K562 (cell line): ENCODE results near the gene ERRFI1. TPM values are rescaled to one million over a fixed set of nuclear protein-coding genes. Genes with fewer than 3 reads are reported as not detected.

Source experiments
- ATAC-seq: fragments of 200-7000 bp; cut with Tn5 transposase; 3 replicates; pipeline ENCODE4 v1.9.1; 2020; ENCODE audit warnings: moderate library complexity
- BruUV-seq: library from RNA; stranded (reverse); fragments of 400-500 nt; replicated peaks from 2 replicates; lab custom pipeline; 2021; lab: Mats Ljungman, UMichigan
- CTCF ChIA-PET: fragments of 300-600 bp; formaldehyde crosslinking; extraction: SDS; loops from one replicate; lab custom pipeline; 2021; ENCODE audit warnings: low intra/inter-chr PET ratio; lab: Yijun Ruan, JAX
- POLR2A ChIA-PET: fragments of 300-600, 350-650 bp; sonication (Branson Sonifier 250); formaldehyde crosslinking; extraction: SDS; loops from one replicate; lab custom pipeline; 2021; ENCODE audit warnings: antibody characterized with exemption, inconsistent platforms; lab: Yijun Ruan, JAX
- DNase-seq, 4 experiments: peaks; one replicate each; pipeline versions ENCODE4 v3.0.0 to v3.0.0-alpha.2; 2011 to 2018; ENCODE audit warnings: low spot score in 3 of 4, mixed read lengths in 3 of 4; ENCODE audit errors: extremely low read depth in 1 of 4
- FAIRE-seq: peaks from 2 replicates; lab custom pipeline; 2011; peaks lifted over from hg19 to GRCh38; lab: Jason Lieb, UNC
- H2AFZ ChIP-seq: 2 replicates; pipeline ENCODE4 v1.6.0; 2011; ENCODE audit warnings: low read depth, low read length, control low read depth, inconsistent platforms
- H3K27ac ChIP-seq: fragments of 200-600 bp; 3 replicates; pipeline ENCODE4 v1.8.0; 2011; ENCODE audit warnings: low read depth, mild to moderate bottlenecking, control low read depth, inconsistent platforms, low read length, moderate library complexity, mixed read lengths; ENCODE audit errors: extremely low read depth
- H3K27me3 ChIP-seq, 2 experiments: fragments of 300-600 bp in 1 of 2; 2 replicates in 1 of 2; 3 replicates in 1 of 2; pipeline versions ENCODE4 v1.6.0 to v1.8.0; 2011; ENCODE audit warnings: inconsistent platforms in 2 of 2, low read length in 2 of 2, mild to moderate bottlenecking in 1 of 2, mixed read lengths in 1 of 2, moderate library complexity in 1 of 2; ENCODE audit not compliant: control insufficient read depth in 2 of 2, insufficient read depth in 2 of 2
- H3K36me3 ChIP-seq: fragments of 300-600 bp; 3 replicates; pipeline ENCODE4 v1.8.0; 2011; ENCODE audit warnings: mild to moderate bottlenecking, low read length, inconsistent platforms; ENCODE audit not compliant: control insufficient read depth, insufficient read depth
- H3K4me1 ChIP-seq, 2 experiments: fragments of 200-600 bp in 1 of 2; replicated peaks in 1 of 2; 2 replicates in 1 of 2; 3 replicates in 1 of 2; pipeline versions ENCODE4 v1.5.1 to v1.8.0; 2011; ENCODE audit warnings: inconsistent platforms in 2 of 2, low read length in 2 of 2, mild to moderate bottlenecking in 1 of 2, mixed read lengths in 1 of 2, moderate library complexity in 1 of 2; ENCODE audit not compliant: control insufficient read depth in 2 of 2, insufficient read depth in 2 of 2
- H3K4me2 ChIP-seq: 2 replicates; pipeline ENCODE4 v1.6.1; 2011; ENCODE audit warnings: low read length, control low read depth, inconsistent platforms, mixed read lengths; ENCODE audit not compliant: insufficient read depth
- H3K4me3 ChIP-seq: fragments of 200-600 bp; sonication (generic), shearing (Covaris generic); 2 replicates; pipeline ENCODE4 v1.5.1; 2016; ENCODE audit warnings: control low read depth, inconsistent platforms
- H3K79me2 ChIP-seq: fragments of 200-600 bp; 3 replicates; pipeline ENCODE4 v1.8.0; 2011; ENCODE audit warnings: low read length, inconsistent platforms; ENCODE audit not compliant: control insufficient read depth, insufficient read depth
- H3K9ac ChIP-seq, 2 experiments: 2 replicates each; pipeline versions ENCODE4 v1.6.0 to v1.6.1; 2011; ENCODE audit warnings: low read depth in 2 of 2, low read length in 2 of 2, control low read depth in 1 of 2, inconsistent platforms in 1 of 2, mild to moderate bottlenecking in 1 of 2, mixed read lengths in 1 of 2; ENCODE audit not compliant: insufficient read depth in 1 of 2
- H3K9me1 ChIP-seq: one replicate; pipeline ENCODE4 v1.6.0; 2011; ENCODE audit warnings: inconsistent platforms, mild to moderate bottlenecking, low read length, moderate library complexity; ENCODE audit not compliant: control insufficient read depth, insufficient read depth
- H3K9me3 ChIP-seq: replicated peaks from 2 replicates; pipeline ENCODE4 v1.5.1; 2011; ENCODE audit warnings: low read depth, low read length, inconsistent platforms; ENCODE audit not compliant: control insufficient read depth, insufficient read depth
- H4K20me1 ChIP-seq: replicated peaks from 2 replicates; pipeline ENCODE4 v1.6.1; 2011; ENCODE audit warnings: low read length, inconsistent platforms, mixed read lengths; ENCODE audit not compliant: control insufficient read depth, insufficient read depth
- CBFA2T2 ChIP-seq: fragments of 450-650 bp; conservative IDR thresholded peaks from 2 replicates; pipeline ENCODE4 v1.6.1; 2017; ENCODE audit warnings: mild to moderate bottlenecking
- ELF4 ChIP-seq: fragments of 450-650 bp; formaldehyde crosslinking; IDR thresholded peaks from 2 replicates; pipeline ENCODE4 v1.4.0; 2022; ENCODE audit warnings: missing genetic modification characterization
- IFI16 ChIP-seq: fragments of 250-450 bp; sonication (Bioruptor Pico); IDR thresholded peaks from 2 replicates; pipeline ENCODE4 v2.1.2; 2022; ENCODE audit warnings: mild to moderate bottlenecking, inconsistent platforms
- SPI1 ChIP-seq: IDR thresholded peaks from 2 replicates; pipeline ENCODE4 v1.6.1; 2011; ENCODE audit warnings: low read depth, low read length, control low read depth, borderline replicate concordance
- SRF ChIP-seq, 2 experiments: fragments of 250-450, 450-650 bp in 1 of 2; sonication (Bioruptor Pico) in 1 of 2; sonication (generic) in 1 of 2; formaldehyde crosslinking; IDR thresholded peaks; 2 replicates each; pipeline versions ENCODE4 v1.5.0 to v1.5.1; 2020 to 2022; ENCODE audit warnings: mild to moderate bottlenecking in 1 of 2, missing genetic modification reagents in 1 of 2
- TRIM28 ChIP-seq: fragments of 450-650 bp; IDR thresholded peaks from 2 replicates; pipeline ENCODE4 v1.6.1; 2017
- ZBTB7A ChIP-seq: IDR thresholded peaks from 2 replicates; pipeline ENCODE4 v1.6.1; 2011; ENCODE audit warnings: low read depth, mild to moderate bottlenecking, low read length, moderate library complexity, borderline replicate concordance; ENCODE audit not compliant: control insufficient read depth
- ZNF133 ChIP-seq: fragments of 250-450 bp; sonication (Bioruptor Pico); IDR thresholded peaks from 2 replicates; pipeline ENCODE4 v1.4.0; 2020; ENCODE audit warnings: mild to moderate bottlenecking
- ZNF282 ChIP-seq: sonication (generic); formaldehyde crosslinking; IDR thresholded peaks from 2 replicates; pipeline ENCODE4 v1.8.1; 2023; ENCODE audit warnings: missing genetic modification reagents
- ZNF354B ChIP-seq: fragments of 250-450 bp; sonication (Bioruptor Pico); IDR thresholded peaks from 2 replicates; pipeline ENCODE4 v1.4.0; 2020
- ZNF41 ChIP-seq: fragments of 250-450 bp; sonication (Bioruptor Pico); conservative IDR thresholded peaks from 2 replicates; pipeline ENCODE4 v1.4.0; 2020; ENCODE audit warnings: mild to moderate bottlenecking
- WGBS: fragments of 100-300 bp; shearing (Covaris generic); methylation state at CpG from one replicate; pipeline ENCODE4 v1.1.6; 2016; ENCODE audit warnings: low coverage, mixed read lengths; ENCODE audit not compliant: insufficient coverage; ENCODE audit errors: missing lambda C conversion rate; 5-methylcytosine and 5-hydroxymethylcytosine counted together
- in situ Hi-C: fragments of 300-500 bp; cut with MboI; formaldehyde crosslinking; loops from 4 replicates; pipeline ENCODE4 v1.15.0; 2018; ENCODE audit warnings: inconsistent platforms, mixed read lengths
- intact Hi-C: fragments of 100-400 bp; cut with micrococcal nuclease; formaldehyde crosslinking; loops from 2 replicates; pipeline ENCODE4 v1.14.2; 2022
- polyA plus RNA-seq, 8 experiments: library from polyadenylated mRNA; depleted of rRNA in 4 of 8; stranded (reverse) in 5 of 8; unstranded in 3 of 8; fragments of >200 nt; fragmentation: Nextera tagmentation in 2 of 8; fragmentation: Illumina TruSeq in 1 of 8; extraction: Ambion mirVana in 2 of 8; extraction: Trizol in 1 of 8; gene quantifications; 2 replicates each; pipeline versions ENCODE4 v1.2.1 to v1.2.3, GENCODE V29; 2011 to 2014; ENCODE audit warnings: inconsistent platforms in 1 of 8, missing spikeins in 1 of 8
- total RNA-seq, 7 experiments: library from RNA; depleted of rRNA in 6 of 7; stranded (reverse); fragments of >200 nt in 6 of 7; fragmentation: Illumina TruSeq in 2 of 7; extraction: Trizol in 2 of 7; gene quantifications; 2 replicates each; pipeline versions ENCODE4 v1.2.1 to v1.2.3, GENCODE V29; 2011 to 2021; ENCODE audit warnings: low replicate concordance in 1 of 7
- TF ChIP-seq, protein P1 (sequence below), 2 experiments: fragments of 250-450 bp in 1 of 2; fragments of 450-650 bp in 1 of 2; sonication (Bioruptor Pico) in 1 of 2; IDR thresholded peaks; 2 replicates each; pipeline versions ENCODE4 v1.6.1 to v1.8.0; 2016 to 2021; ENCODE audit warnings: mild to moderate bottlenecking in 2 of 2, moderate library complexity in 2 of 2, missing compliant biosample characterization in 1 of 2, missing genetic modification characterization in 1 of 2

Gene ERRFI1
- total and polyA plus RNA-seq, 9 of the 15 experiments (the other 6 are each of a cell fraction or from before 2014, with no cell fraction given) = 0.67 to 4.4 (median 1.1) TPM

DNA sequence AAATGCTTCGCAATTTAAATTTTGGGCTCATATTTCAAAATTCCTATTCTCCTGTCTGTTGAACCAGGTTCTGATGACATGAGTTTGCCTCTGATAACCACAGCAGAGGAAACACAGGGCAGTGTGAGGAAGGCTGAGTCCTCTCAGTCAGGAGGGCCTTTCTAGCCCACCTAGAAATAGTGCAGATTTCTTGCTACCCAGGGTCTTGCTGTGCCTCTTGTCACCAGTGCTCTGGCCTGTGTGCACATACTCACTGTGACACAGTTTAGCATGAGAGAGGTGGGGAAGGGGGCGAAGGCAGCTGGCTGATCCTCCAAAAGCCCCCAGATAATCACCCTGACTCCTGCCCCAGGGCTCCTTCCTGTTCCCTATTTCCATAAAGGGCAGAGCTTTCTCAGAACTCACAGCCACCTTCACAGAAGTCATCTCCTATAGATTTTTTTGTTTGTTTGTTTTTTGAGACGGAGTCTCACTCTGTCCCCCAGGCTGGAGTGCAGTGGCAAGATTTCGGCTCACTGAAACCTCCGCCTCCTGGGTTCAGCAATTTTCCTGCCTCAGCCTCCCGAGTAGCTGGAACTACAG, 23.7 kb downstream of the ERRFI1 start:
- H3K4me2 ChIP-seq = no peak overlapping the region
- ATAC-seq (no peak), FAIRE-seq (no peak), DNase-seq (no peak)
- peaks cover 2% of the 10 kb centered on the region; the same call in 1 of the 3 replicates for H3K36me3 ChIP-seq
- intact Hi-C loops (no loop called here), in situ Hi-C loops (no loop called here)
- no peak overlapping the region for H3K27ac ChIP-seq
- 64% methylated on average over 6 of the region's 6 CpGs for WGBS
- H2AFZ ChIP-seq = no peak overlapping the region; the same call in 1 of the 2 replicates
- peak overlapping the region in 1 of 2 experiments; percentile 60; a peak in 1 of 4 replicates for H3K9ac ChIP-seq
- H3K4me3 ChIP-seq = no peak overlapping the region
- H3K4me1 ChIP-seq = peaks cover 22 to 42% of the 10 kb centered on the region in 2 experiments
- no peaks in the 10 kb centered on the region; the same call in 1 of the 2 replicates for H4K20me1 ChIP-seq
- no peaks in the 10 kb centered on the region for H3K79me2 ChIP-seq
- H3K9me3 ChIP-seq = no peaks in the 10 kb centered on the region; the same call in 1 of the 2 replicates
- CTCF ChIA-PET = no interaction called here
- peak in 1 of 2 experiments; percentile 92; a peak in 2 of 4 replicates for TF ChIP-seq SRF (CRISPR knock-in tag; IDR thresholded peaks at IDR 0.05)
- TF ChIP-seq IFI16 (CRISPR knock-in tag) = no peak
- peak; percentile 25; the same call in 1 of the 2 replicates for TF ChIP-seq ZBTB7A
- no peak for TF ChIP-seq ZNF41 (CRISPR knock-in tag)
- no peak for TF ChIP-seq ZNF354B (CRISPR knock-in tag)
- no peak for TF ChIP-seq ZNF133 (CRISPR knock-in tag)
- no peak for TF ChIP-seq ZNF282
- TF ChIP-seq SPI1 = peak; percentile 54; the same call in 1 of the 2 replicates
- TF ChIP-seq ELF4 (CRISPR knock-in tag) = no peak
- TF ChIP-seq CBFA2T2 = no peak
- TF ChIP-seq, protein P1, sequence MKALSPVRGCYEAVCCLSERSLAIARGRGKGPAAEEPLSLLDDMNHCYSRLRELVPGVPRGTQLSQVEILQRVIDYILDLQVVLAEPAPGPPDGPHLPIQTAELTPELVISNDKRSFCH (CRISPR knock-in tag; IDR thresholded peaks at IDR 0.05) = no peak
- TF ChIP-seq, protein P1 (tag; IDR thresholded peaks at IDR 0.05) = 0 out of 2 replicates have a peak, but pooled peaks have one; percentile 29
- no peak for TF ChIP-seq TRIM28
- BruUV-seq = no TSS peak
- POLR2A ChIA-PET = interaction anchor here (1.0 kb wide), 1 partner anchor 17 kb away, joined by 3 read pairs; no protein-coding TSS in a partner anchor
- H3K27me3 ChIP-seq = no peaks in the 10 kb centered on the region
- H3K9me1 ChIP-seq = no peaks in the 10 kb centered on the region
